GM10266 (cell line): ENCODE results near the gene VPS4A.

Experiments
- DNase-seq: peaks from one replicate; pipeline ENCODE4 v3.0.0; 2012; ENCODE audit errors: extremely low spot score
- TF ChIP-seq, protein P1 (sequence below): IDR thresholded peaks from 2 replicates; pipeline ENCODE4 v1.5.1; 2012; ENCODE audit warnings: mild to moderate bottlenecking, low read depth; ENCODE audit not compliant: control insufficient read depth, insufficient read depth; ENCODE audit errors: missing control alignments

Gene VPS4A

DNA sequence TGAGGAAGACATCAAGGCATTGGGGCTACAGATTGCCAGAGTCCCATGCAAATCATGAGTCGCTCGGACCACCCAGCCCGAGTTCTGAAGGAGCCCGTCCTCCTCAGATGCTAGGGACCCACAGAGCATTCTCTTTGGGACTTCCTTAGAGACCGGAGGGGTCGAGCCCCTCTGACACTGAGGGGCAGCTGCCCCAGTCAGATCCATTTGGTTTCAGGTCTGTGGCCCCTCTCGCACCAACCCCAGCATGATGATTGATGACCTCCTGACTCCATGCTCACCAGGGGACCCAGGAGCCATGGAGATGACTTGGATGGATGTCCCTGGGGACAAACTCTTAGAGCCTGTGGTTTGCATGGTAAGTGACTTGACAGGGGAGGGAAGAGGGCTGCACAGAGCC lies 11.2 kb downstream of the VPS4A start:
- no peak for DNase-seq
- TF ChIP-seq, protein P1, sequence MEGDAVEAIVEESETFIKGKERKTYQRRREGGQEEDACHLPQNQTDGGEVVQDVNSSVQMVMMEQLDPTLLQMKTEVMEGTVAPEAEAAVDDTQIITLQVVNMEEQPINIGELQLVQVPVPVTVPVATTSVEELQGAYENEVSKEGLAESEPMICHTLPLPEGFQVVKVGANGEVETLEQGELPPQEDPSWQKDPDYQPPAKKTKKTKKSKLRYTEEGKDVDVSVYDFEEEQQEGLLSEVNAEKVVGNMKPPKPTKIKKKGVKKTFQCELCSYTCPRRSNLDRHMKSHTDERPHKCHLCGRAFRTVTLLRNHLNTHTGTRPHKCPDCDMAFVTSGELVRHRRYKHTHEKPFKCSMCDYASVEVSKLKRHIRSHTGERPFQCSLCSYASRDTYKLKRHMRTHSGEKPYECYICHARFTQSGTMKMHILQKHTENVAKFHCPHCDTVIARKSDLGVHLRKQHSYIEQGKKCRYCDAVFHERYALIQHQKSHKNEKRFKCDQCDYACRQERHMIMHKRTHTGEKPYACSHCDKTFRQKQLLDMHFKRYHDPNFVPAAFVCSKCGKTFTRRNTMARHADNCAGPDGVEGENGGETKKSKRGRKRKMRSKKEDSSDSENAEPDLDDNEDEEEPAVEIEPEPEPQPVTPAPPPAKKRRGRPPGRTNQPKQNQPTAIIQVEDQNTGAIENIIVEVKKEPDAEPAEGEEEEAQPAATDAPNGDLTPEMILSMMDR = no peak

GRCh38 chr16:69323415-69323814 lies 12.3 kb downstream of the VPS4A start:
- no peak for DNase-seq
- TF ChIP-seq, protein P1 = no peak

DNA sequence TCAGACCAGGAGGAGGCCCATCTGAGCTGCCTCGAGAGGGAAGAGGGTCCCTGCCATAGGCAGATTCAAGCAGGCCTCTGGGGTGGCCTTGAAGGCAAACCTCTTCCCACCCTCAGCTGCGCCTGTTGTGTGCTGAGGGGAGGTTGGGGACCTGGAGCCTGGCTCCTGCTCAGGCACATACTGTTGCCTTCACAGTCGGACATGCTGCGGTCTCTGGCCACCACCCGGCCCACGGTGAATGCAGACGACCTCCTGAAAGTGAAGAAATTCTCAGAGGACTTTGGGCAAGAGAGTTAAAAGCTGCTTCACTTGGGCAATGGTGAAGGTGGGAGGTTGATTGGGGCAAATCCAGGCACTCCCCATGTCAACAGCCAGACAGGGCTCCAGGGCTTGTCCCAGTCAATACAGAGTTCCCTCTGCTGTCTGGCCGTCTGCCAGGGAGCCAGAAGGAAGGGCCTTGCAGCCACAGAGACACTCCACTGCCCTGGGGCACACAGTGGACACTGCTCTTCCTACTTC lies 12.9 kb downstream of the VPS4A start:
- DNase-seq = no peak
- TF ChIP-seq, protein P1 = no peak

DNA sequence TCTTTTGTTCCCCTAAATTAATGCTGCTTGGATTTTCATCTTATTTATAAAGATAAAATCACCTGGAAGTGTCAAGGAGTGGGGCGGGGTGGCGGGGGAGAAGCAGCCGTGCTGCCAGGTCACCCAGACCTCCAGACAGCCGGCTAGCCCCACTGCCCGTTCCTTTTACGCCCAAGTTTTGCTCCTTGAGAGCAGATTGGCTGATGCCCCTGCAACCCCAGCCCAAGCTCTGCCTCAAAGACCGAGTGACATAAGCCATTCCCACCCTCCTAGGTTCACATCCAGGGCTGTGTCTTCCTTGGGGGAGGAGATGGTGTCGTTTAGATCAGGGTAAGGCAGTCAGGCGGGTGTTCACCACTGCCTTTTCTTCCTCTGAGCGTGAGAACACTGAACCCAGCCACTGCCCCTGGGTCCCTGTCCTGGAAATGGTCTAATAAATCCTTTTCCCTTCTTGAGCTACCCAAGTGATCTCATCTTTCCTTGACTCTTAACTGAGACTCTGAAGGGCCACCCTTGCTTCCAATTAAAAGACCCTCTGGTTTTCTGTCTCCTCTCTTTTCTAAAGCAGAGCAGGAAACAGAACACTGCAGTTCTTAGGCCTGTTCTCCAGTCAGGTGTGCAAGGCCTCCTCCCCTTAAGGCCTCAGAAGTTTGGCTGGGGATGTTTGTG lies 13.6 kb downstream of the VPS4A start:
- DNase-seq = no peak
- TF ChIP-seq, protein P1 = no peak

DNA sequence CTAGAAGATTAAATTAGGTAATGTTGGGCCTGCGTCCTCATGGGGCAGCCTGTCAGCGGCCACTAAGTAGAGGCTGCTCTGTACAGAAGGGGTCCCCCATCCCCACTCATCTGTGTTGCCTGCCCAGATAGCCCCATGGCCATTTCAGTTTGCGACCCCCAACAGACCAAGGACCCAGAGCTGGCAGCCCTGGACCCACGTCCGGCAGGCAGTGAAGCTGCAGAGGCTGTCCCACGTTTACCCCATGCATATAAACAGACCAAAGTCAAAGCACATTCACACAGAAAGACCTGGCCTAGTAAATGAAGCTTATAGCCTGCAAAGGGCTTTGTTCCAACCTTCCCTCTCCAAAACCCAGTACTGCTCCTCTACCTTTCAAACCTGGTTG lies 14.6 kb downstream of the VPS4A start:
- DNase-seq = no peak
- TF ChIP-seq, protein P1 = no peak

GRCh38 chr16:69326172-69326873 lies 15.2 kb downstream of the VPS4A start:
- TF ChIP-seq, protein P1 = no peak
- DNase-seq = no peak

DNA sequence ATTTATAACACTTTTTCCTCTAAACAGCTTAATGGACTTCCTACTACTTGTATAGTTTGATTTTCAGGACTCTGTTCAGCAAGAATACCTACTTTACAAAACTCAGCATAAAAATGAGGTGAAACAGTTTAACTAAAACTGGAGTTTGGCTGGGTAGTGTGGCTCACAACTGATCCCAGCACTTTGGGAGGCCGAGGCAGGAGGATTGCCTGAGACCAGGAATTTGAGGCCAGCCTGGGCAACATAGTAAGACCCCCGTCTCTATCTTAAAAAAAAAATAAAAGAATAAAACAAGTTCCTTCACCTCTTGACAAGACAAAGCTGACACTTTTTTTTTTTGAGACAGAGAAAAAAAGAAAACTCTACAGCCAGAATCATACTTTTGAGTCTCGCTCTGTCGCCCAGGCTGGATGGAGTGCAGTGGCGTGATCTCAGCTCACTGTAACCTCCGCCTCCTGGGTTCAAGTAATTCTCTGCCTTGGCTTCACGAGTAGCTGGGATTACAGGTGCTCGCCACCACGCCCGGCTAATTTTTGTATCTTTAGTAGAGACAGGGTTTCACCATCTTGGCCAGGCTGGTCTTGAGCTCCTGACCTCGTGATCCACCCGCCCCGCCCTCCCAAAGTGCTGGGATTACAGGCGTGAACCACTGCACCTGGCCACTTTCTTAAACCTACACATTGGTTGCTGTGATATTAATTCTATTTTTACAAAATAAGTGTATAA lies 16.6 kb downstream of the VPS4A start:
- DNase-seq = no peak
- TF ChIP-seq, protein P1 = no peak
